NCI-H1417 treated with DMSO at 0.1 percent for 48 hours (cell line): ENCODE results near the gene CLCN1.

Experiments used
- DNase-seq: peaks from one replicate; lab custom pipeline; 2025; lab: John Stamatoyannopoulos, UW

CLCN1 gene

GRCh38 chr7:143363016-143363937, 47.4 kb downstream of the CLCN1 start:
- no peak for DNase-seq

GRCh38 chr7:143367972-143368371, 52.1 kb downstream of the CLCN1 start:
- no peak for DNase-seq

- no peak for DNase-seq
Measured at GRCh38 chr7:143368387-143368786, 52.5 kb downstream of the CLCN1 start.

- DNase-seq, result no peak
Measured at GRCh38 chr7:143369678-143370651, 54.1 kb downstream of the CLCN1 start.

- no peak for DNase-seq
Measured at GRCh38 chr7:143372070-143372469, 56.2 kb downstream of the CLCN1 start.

- DNase-seq, result no peak
Measured at GRCh38 chr7:143373255-143373794, 57.4 kb downstream of the CLCN1 start.

GRCh38 chr7:143374561-143374960, 58.6 kb downstream of the CLCN1 start:
- no peak for DNase-seq

GRCh38 chr7:143375298-143376034, 59.6 kb downstream of the CLCN1 start:
- DNase-seq, result no peak

GRCh38 chr7:143376396-143376795, 60.5 kb downstream of the CLCN1 start:
- no peak for DNase-seq

GRCh38 chr7:143379611-143380259, 63.8 kb downstream of the CLCN1 start:
- no peak for DNase-seq

- no peak for DNase-seq
Measured at GRCh38 chr7:143380260-143380645, 64.3 kb downstream of the CLCN1 start.

GRCh38 chr7:143380646-143381426, 64.9 kb downstream of the CLCN1 start, which contains the start of gene ZYX:
Gene ZYX (plus strand): TSS chr7:143381345. CDS start chr7:143381572, 227 bp downstream.
- DNase-seq, result peak; percentile 41

GRCh38 chr7:143381427-143382125, 65.7 kb downstream of the CLCN1 start:
- no peak for DNase-seq

- no peak for DNase-seq
Measured at GRCh38 chr7:143382126-143382790, 66.3 kb downstream of the CLCN1 start.

GRCh38 chr7:143382791-143383641, 67.1 kb downstream of the CLCN1 start:
- no peak for DNase-seq

GRCh38 chr7:143383642-143383957, 67.7 kb downstream of the CLCN1 start:
- DNase-seq, result no peak

GRCh38 chr7:143384148-143384547, 68.2 kb downstream of the CLCN1 start:
- no peak for DNase-seq
